ENCODE results near the gene RNF166. TPM values are rescaled to one million over a fixed set of nuclear protein-coding genes. Genes with fewer than 3 reads are reported as not detected.

The RNF166 gene
- total RNA-seq, 3 donors from 2014 or later (not counting 1 experiment from before 2014, with no cell fraction given), result 459 to 712 (median 501) TPM

- H3K9me3 Mint-ChIP-seq, result no peaks in the 10 kb centered on the region
- no peaks in the 10 kb centered on the region for H3K9me3 ChIP-seq (ENCODE audit: control insufficient read depth, insufficient read depth, low read length)
- intact Hi-C loops (cut with micrococcal nuclease), result no loop called here
- H3K4me1 ChIP-seq (ENCODE audit: control insufficient read depth, insufficient read depth, low read length), result peaks cover 38% of the 10 kb centered on the region
- ATAC-seq, result no peak
- no peaks in the 10 kb centered on the region for H3K27me3 ChIP-seq (ENCODE audit: control insufficient read depth, insufficient read depth, low read length)
- no peak for DNase-seq
- no peaks in the 10 kb centered on the region for H3K27me3 Mint-ChIP-seq (ENCODE audit: low read depth in 2 of 2)
- H3K4me1 Mint-ChIP-seq, result peaks cover 7 to 35% of the 10 kb centered on the region in 2 donors
- no peak overlapping the region for H3K27ac ChIP-seq (ENCODE audit: low read length)
- H3K27ac Mint-ChIP-seq, result peak overlapping the region in 1 of 2 donors; percentile 82
- peaks cover 26% of the 10 kb centered on the region for H3K36me3 ChIP-seq (ENCODE audit: control insufficient read depth, insufficient read depth, low read length)
- no peaks in the 10 kb centered on the region for H3K36me3 Mint-ChIP-seq
- WGBS (ENCODE audit: insufficient coverage), result 94% methylated on average over 5 of the region's 5 CpGs
- no peak for TF ChIP-seq CTCF (IDR thresholded peaks at IDR 0.05)
- no peak overlapping the region for H3K4me3 Mint-ChIP-seq
- no peak overlapping the region for H3K4me3 ChIP-seq (ENCODE audit: low read length)
Measured at GRCh38 chr16:88680554-88681083, 25.6 kb downstream of the RNF166 start.

- no peaks in the 10 kb centered on the region for H3K9me3 Mint-ChIP-seq
- H3K4me3 Mint-ChIP-seq, result no peak overlapping the region
- 95% methylated on average over 32 of the region's 32 CpGs for WGBS (ENCODE audit: insufficient coverage)
- H3K27ac Mint-ChIP-seq, result no peak overlapping the region
- H3K4me1 ChIP-seq (ENCODE audit: control insufficient read depth, insufficient read depth, low read length), result peaks cover 20% of the 10 kb centered on the region
- peaks cover 26% of the 10 kb centered on the region for H3K36me3 ChIP-seq (ENCODE audit: control insufficient read depth, insufficient read depth, low read length)
- H3K36me3 Mint-ChIP-seq, result no peaks in the 10 kb centered on the region
- no peak overlapping the region for H3K27ac ChIP-seq (ENCODE audit: low read length)
- no peak for DNase-seq
- no peak overlapping the region for H3K4me3 ChIP-seq (ENCODE audit: low read length)
- no peak for TF ChIP-seq CTCF (IDR thresholded peaks at IDR 0.05)
- H3K9me3 ChIP-seq (ENCODE audit: control insufficient read depth, insufficient read depth, low read length), result no peaks in the 10 kb centered on the region
- intact Hi-C loops (cut with micrococcal nuclease), result no loop called here
- no peak for ATAC-seq
- H3K4me1 Mint-ChIP-seq, result peaks cover 7 to 16% of the 10 kb centered on the region in 2 donors
- no peaks in the 10 kb centered on the region for H3K27me3 Mint-ChIP-seq (ENCODE audit: low read depth in 2 of 2)
- no peaks in the 10 kb centered on the region for H3K27me3 ChIP-seq (ENCODE audit: control insufficient read depth, insufficient read depth, low read length)
Measured at GRCh38 chr16:88678224-88678979, 27.8 kb downstream of the RNF166 start.

- no peaks in the 10 kb centered on the region for H3K27me3 Mint-ChIP-seq (ENCODE audit: low read depth in 2 of 2)
- Histone ChIP-seq H3K27me3 (ENCODE audit: control insufficient read depth, insufficient read depth, low read length) (no peaks in the 10 kb centered on the region), H3K36me3 (ENCODE audit: control insufficient read depth, insufficient read depth, low read length) (peaks cover 26% of the 10 kb centered on the region), H3K4me3 (ENCODE audit: low read length) (no peak overlapping the region), H3K27ac (ENCODE audit: low read length) (no peak overlapping the region), H3K9me3 (ENCODE audit: control insufficient read depth, insufficient read depth, low read length) (no peaks in the 10 kb centered on the region), H3K4me1 (ENCODE audit: control insufficient read depth, insufficient read depth, low read length) (peaks cover 20% of the 10 kb centered on the region)
- no peak for DNase-seq
- H3K27ac Mint-ChIP-seq, result no peak overlapping the region
- no peaks in the 10 kb centered on the region for H3K36me3 Mint-ChIP-seq
- no peak for TF ChIP-seq CTCF (IDR thresholded peaks at IDR 0.05)
- H3K4me3 Mint-ChIP-seq, result no peak overlapping the region
- WGBS (ENCODE audit: insufficient coverage), result 76% methylated on average over 10 of the region's 13 CpGs
- H3K4me1 Mint-ChIP-seq, result peaks cover 7 to 16% of the 10 kb centered on the region in 2 donors
- H3K9me3 Mint-ChIP-seq, result no peaks in the 10 kb centered on the region
- ATAC-seq, result no peak
- intact Hi-C loops (cut with micrococcal nuclease), result no loop called here
Measured at GRCh38 chr16:88677721-88678120, 28.5 kb downstream of the RNF166 start.
